SK-N-SH (cell line): ENCODE measurements around the gene NCAM2.

Experiments used
- CTCF ChIP-seq: fragments of 200-600 bp; sonication (generic); IDR thresholded peaks from 2 replicates; pipeline ENCODE4 v1.6.1; 2017; ENCODE audit warnings: antibody characterized with exemption, mild to moderate bottlenecking, moderate library complexity
- ELF1 ChIP-seq: IDR thresholded peaks from 2 replicates; pipeline ENCODE4 v1.4.0; 2012
- EP300 ChIP-seq, 2 experiments: IDR thresholded peaks; 2 replicates each; pipeline versions ENCODE4 v1.4.0 to v1.6.1; 2012; ENCODE audit warnings: borderline replicate concordance in 1 of 2, low read depth in 1 of 2, low read length in 1 of 2
- MAX ChIP-seq: IDR thresholded peaks from 2 replicates; pipeline ENCODE4 v1.4.0; 2012; ENCODE audit warnings: low read depth
- RCOR1 ChIP-seq: fragments of 150-350 bp; IDR thresholded peaks from 2 replicates; pipeline ENCODE4 v1.6.1; 2017; ENCODE audit warnings: antibody characterized with exemption, low read length
- RFX5 ChIP-seq: IDR thresholded peaks from 2 replicates; pipeline ENCODE4 v1.6.1; 2012; ENCODE audit warnings: mild to moderate bottlenecking, improper control_type of control experiment, low read length
- RXRA ChIP-seq: IDR thresholded peaks from 2 replicates; pipeline ENCODE4 v1.4.0; 2012; ENCODE audit warnings: low read depth, mild to moderate bottlenecking, borderline replicate concordance
- SMC3 ChIP-seq: IDR thresholded peaks from 2 replicates; pipeline ENCODE4 v1.6.1; 2012; ENCODE audit warnings: low read depth, low read length, improper control_type of control experiment
- TAF1 ChIP-seq: IDR thresholded peaks from 2 replicates; pipeline ENCODE4 v1.6.1; 2012; ENCODE audit warnings: low read depth, mild to moderate bottlenecking, low read length, moderate library complexity, borderline replicate concordance
- TCF12 ChIP-seq: IDR thresholded peaks from 2 replicates; pipeline ENCODE4 v1.4.0; 2012

GRCh38 chr21:21213297-21213696, 215.1 kb downstream of the NCAM2 start:
- TF ChIP-seq MAX (no peak), CTCF (no peak), TCF12 (no peak), RFX5 (no peak), SMC3 (no peak), ELF1 (no peak), EP300 (IDR thresholded peaks at IDR 0.05; ENCODE audit: borderline replicate concordance in 1 of 2, low read depth in 1 of 2, low read length in 1 of 2) (no peak), RXRA (no peak), RCOR1 (no peak), TAF1 (no peak)
